Neutrophil (primary cell): ENCODE measurements around the gene PRRT1B.

Experiments
- H3K27ac ChIP-seq: fragments of 200-600 bp; sonication (generic); 2 replicates; pipeline ENCODE4 v1.5.1; 2016; ENCODE audit warnings: mild to moderate bottlenecking, moderate library complexity
- H3K27me3 ChIP-seq: fragments of 200-600 bp; sonication (generic); 2 replicates; pipeline ENCODE4 v1.6.0; 2016; ENCODE audit warnings: mild to moderate bottlenecking
- H3K36me3 ChIP-seq: fragments of 200-600 bp; sonication (generic); 2 replicates; pipeline ENCODE4 v1.5.1; 2017
- H3K4me1 ChIP-seq, 2 experiments: fragments of 200-600 bp in 1 of 2; sonication (generic) in 1 of 2; 1 replicate in 1 of 2; 2 replicates in 1 of 2; pipeline versions ENCODE4 v1.5.1 to v1.6.1; 2013 to 2016; ENCODE audit warnings: low read depth in 1 of 2, low read length in 1 of 2, mild to moderate bottlenecking in 1 of 2, moderate library complexity in 1 of 2; ENCODE audit not compliant: control insufficient read depth in 1 of 2, insufficient read depth in 1 of 2
- H3K4me3 ChIP-seq, 2 experiments: fragments of 200-600 bp in 1 of 2; sonication (generic) in 1 of 2; 1 replicate in 1 of 2; 2 replicates in 1 of 2; pipeline ENCODE4 v1.5.1; 2013 to 2016; ENCODE audit warnings: low read depth in 1 of 2, low read length in 1 of 2, mild to moderate bottlenecking in 1 of 2, moderate library complexity in 1 of 2
- H3K9me3 ChIP-seq: fragments of 200-600 bp; sonication (generic); 2 replicates; pipeline ENCODE4 v1.5.1; 2016
- CTCF ChIP-seq: fragments of 200-600 bp; sonication (generic); IDR thresholded peaks from 2 replicates; pipeline ENCODE4 v1.5.1; 2016; ENCODE audit warnings: antibody characterized with exemption

The PRRT1B gene

GRCh38 chr9:131534721-131535237, 10.5 kb upstream of the PRRT1B start:
- Histone ChIP-seq H3K27ac (no peak overlapping the region), H3K4me1 (peaks cover 11 to 15% of the 10 kb centered on the region in 2 experiments), H3K9me3 (no peaks in the 10 kb centered on the region)

GRCh38 chr9:131537946-131538345, 7.4 kb upstream of the PRRT1B start:
- Histone ChIP-seq H3K4me3 (no peak overlapping the region), H3K4me1 (no peaks in the 10 kb centered on the region), H3K9me3 (no peaks in the 10 kb centered on the region), H3K27ac (no peak overlapping the region), H3K36me3 (no peaks in the 10 kb centered on the region), H3K27me3 (peaks cover 23% of the 10 kb centered on the region)
- no peak for TF ChIP-seq CTCF

More at GRCh38 chr9:131534721-131535237, 10.5 kb upstream of the PRRT1B start:
- H3K4me3 ChIP-seq, result no peak overlapping the region
- no peak for TF ChIP-seq CTCF
- H3K27me3 ChIP-seq, result peaks cover 7% of the 10 kb centered on the region
- peaks cover 6% of the 10 kb centered on the region for H3K36me3 ChIP-seq

- TF ChIP-seq CTCF, result no peak
- Histone ChIP-seq H3K4me1 (no peaks in the 10 kb centered on the region), H3K27ac (no peak overlapping the region), H3K36me3 (no peaks in the 10 kb centered on the region), H3K27me3 (peaks cover 35% of the 10 kb centered on the region), H3K4me3 (no peak overlapping the region), H3K9me3 (no peaks in the 10 kb centered on the region)
Measured at GRCh38 chr9:131539223-131539923, 6.0 kb upstream of the PRRT1B start.

DNA sequence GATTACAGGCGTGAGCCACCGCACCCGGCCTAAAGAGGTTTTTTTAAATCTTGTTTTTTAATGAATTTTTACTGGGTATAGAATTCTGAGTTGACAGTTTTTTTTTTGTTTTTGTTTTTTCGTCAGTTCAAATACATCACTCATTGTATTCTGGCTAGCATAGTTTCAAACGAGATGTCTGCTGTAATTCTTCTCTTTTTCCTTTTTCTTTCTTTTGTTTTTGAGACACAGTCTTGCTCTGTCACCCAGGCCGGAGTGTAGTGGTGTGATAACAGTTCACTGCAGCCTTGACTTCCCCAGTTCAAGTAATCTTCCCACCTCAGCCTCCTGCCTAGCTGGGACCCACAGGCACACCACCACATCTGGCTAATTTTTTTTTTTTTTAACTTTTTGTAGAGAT, 2.2 kb upstream of the PRRT1B start:
- H3K4me3 ChIP-seq, result no peak overlapping the region
- no peaks in the 10 kb centered on the region for H3K9me3 ChIP-seq
- H3K27ac ChIP-seq, result no peak overlapping the region
- no peaks in the 10 kb centered on the region for H3K4me1 ChIP-seq
- no peaks in the 10 kb centered on the region for H3K36me3 ChIP-seq
- TF ChIP-seq CTCF, result no peak
- H3K27me3 ChIP-seq, result peaks cover 66% of the 10 kb centered on the region

GRCh38 chr9:131545786-131546335, 538 bp downstream of the PRRT1B start:
- Histone ChIP-seq H3K27ac (no peak overlapping the region), H3K27me3 (peaks cover 88% of the 10 kb centered on the region)
- no peak for TF ChIP-seq CTCF

More at GRCh38 chr9:131545786-131546335, 538 bp downstream of the PRRT1B start:
- Histone ChIP-seq H3K36me3 (no peaks in the 10 kb centered on the region), H3K9me3 (no peaks in the 10 kb centered on the region), H3K4me3 (no peak overlapping the region), H3K4me1 (no peaks in the 10 kb centered on the region)
